H1 (cell line): ENCODE measurements around the gene TCIRG1. TPM values are rescaled to one million over a fixed set of nuclear protein-coding genes. Genes with fewer than 3 reads are reported as not detected.

Source experiments
- BACH1 ChIP-seq: IDR thresholded peaks from 2 replicates; pipeline ENCODE4 v1.6.1; 2012; ENCODE audit warnings: low read length, improper control_type of control experiment
- CHD2 ChIP-seq: IDR thresholded peaks from 2 replicates; pipeline ENCODE4 v1.6.1; 2012; ENCODE audit warnings: low read length, improper control_type of control experiment
- EGR1 ChIP-seq: IDR thresholded peaks from 2 replicates; pipeline ENCODE4 v1.6.1; 2011; ENCODE audit warnings: low read depth, low read length, borderline replicate concordance
- FOSL1 ChIP-seq: IDR thresholded peaks from 2 replicates; pipeline ENCODE4 v1.6.1; 2011; ENCODE audit warnings: mild to moderate bottlenecking, low read depth, low read length, moderate library complexity; ENCODE audit not compliant: insufficient read depth
- HDAC2 ChIP-seq, 2 experiments: fragments of 300-600 bp in 1 of 2; sonication (generic) in 1 of 2; IDR thresholded peaks; 2 replicates each; pipeline ENCODE4 v1.6.1; 2011 to 2012; ENCODE audit warnings: low read depth in 2 of 2, low read length in 2 of 2, mild to moderate bottlenecking in 2 of 2, moderate library complexity in 2 of 2, borderline replicate concordance in 1 of 2, inconsistent platforms in 1 of 2
- KDM4A ChIP-seq: IDR thresholded peaks from one replicate; pipeline ENCODE4 v1.7.1; 2012; ENCODE audit warnings: low read depth, mild to moderate bottlenecking, moderate library complexity, low read length, inconsistent platforms; ENCODE audit not compliant: severe bottlenecking
- NANOG ChIP-seq: IDR thresholded peaks from 2 replicates; pipeline ENCODE4 v1.6.1; 2011; ENCODE audit warnings: low read length, low read depth, mild to moderate bottlenecking, inconsistent platforms; ENCODE audit not compliant: insufficient read depth, poor library complexity, severe bottlenecking
- PHF8 ChIP-seq: fragments of 200-600 bp; sonication (generic); conservative IDR thresholded peaks from 2 replicates; pipeline ENCODE4 v1.7.1; 2012; ENCODE audit warnings: low read depth, mild to moderate bottlenecking, inconsistent platforms, low read length, moderate library complexity
- POLR2A ChIP-seq, 2 experiments: IDR thresholded peaks; 1 replicate in 1 of 2; 2 replicates in 1 of 2; pipeline ENCODE4 v1.6.1; 2011; ENCODE audit warnings: low read depth in 2 of 2, low read length in 2 of 2, mild to moderate bottlenecking in 2 of 2; ENCODE audit errors: control extremely low read depth in 1 of 2
- POU5F1 ChIP-seq: IDR thresholded peaks from 2 replicates; pipeline ENCODE4 v1.6.1; 2011; ENCODE audit warnings: low read depth, mild to moderate bottlenecking, low read length, moderate library complexity
- RXRA ChIP-seq: IDR thresholded peaks from 2 replicates; pipeline ENCODE4 v1.6.1; 2011; ENCODE audit warnings: low read depth, mild to moderate bottlenecking, low read length, moderate library complexity; ENCODE audit not compliant: insufficient read depth
- SIRT6 ChIP-seq: IDR thresholded peaks from one replicate; pipeline ENCODE4 v1.7.1; 2012; ENCODE audit warnings: low read length, inconsistent platforms
- SIX5 ChIP-seq: IDR thresholded peaks from 2 replicates; pipeline ENCODE4 v1.6.1; 2011; ENCODE audit warnings: mild to moderate bottlenecking, low read depth, low read length
- SP4 ChIP-seq: IDR thresholded peaks from 2 replicates; pipeline ENCODE4 v1.6.1; 2012; ENCODE audit warnings: low read length, inconsistent platforms
- TAF1 ChIP-seq: IDR thresholded peaks from 2 replicates; pipeline ENCODE4 v1.6.1; 2011; ENCODE audit warnings: mild to moderate bottlenecking, low read depth, low read length
- TAF7 ChIP-seq: optimal IDR thresholded peaks from 2 replicates; pipeline ENCODE3; 2011; ENCODE audit warnings: low read depth, mild to moderate bottlenecking, inconsistent platforms, low read length, moderate library complexity, borderline replicate concordance
- polyA plus RNA-seq, 7 experiments: library from polyadenylated mRNA; depleted of rRNA in 3 of 7; stranded (reverse) in 5 of 7; unstranded in 2 of 7; fragments of >200 nt in 5 of 7; fragments of 200-250 nt in 2 of 7; gene quantifications; 1 replicate in 5 of 7; 2 replicates in 1 of 7; 4 replicates in 1 of 7; pipeline versions ENCODE4 v1.2.1 to v1.2.3, GENCODE V29; 2011 to 2013; ENCODE audit warnings: missing spikeins in 2 of 7, mixed read lengths in 2 of 7
- total RNA-seq: library from RNA; stranded (reverse); fragmentation: NEBNext Ultra II Directional; extraction: Animal tissue kit (Norgen Biotek cat#: 25700); gene quantifications from 2 replicates; pipeline ENCODE4 v1.2.1, GENCODE V29; 2021
- TF ChIP-seq, protein P1 (sequence below): IDR thresholded peaks from 2 replicates; pipeline ENCODE4 v1.6.1; 2012; ENCODE audit warnings: inconsistent platforms
- TF ChIP-seq, protein P2 (sequence below), 3 experiments: IDR thresholded peaks; 1 replicate in 2 of 3; 2 replicates in 1 of 3; pipeline versions ENCODE4 v1.5.1 to v1.6.1; 2011; ENCODE audit warnings: low read length in 3 of 3, mild to moderate bottlenecking in 3 of 3, inconsistent platforms in 2 of 3, low read depth in 1 of 3, moderate library complexity in 1 of 3; ENCODE audit not compliant: insufficient read depth in 1 of 3; ENCODE audit errors: control extremely low read depth in 1 of 3
- TF ChIP-seq, protein P3 (sequence below): IDR thresholded peaks from 2 replicates; pipeline ENCODE4 v1.6.1; 2012; ENCODE audit warnings: low read length, inconsistent platforms

Gene TCIRG1
- total and polyA plus RNA-seq, 2 of the 8 experiments (the other 6 are each of a cell fraction or from before 2014, with no cell fraction given), result 25.3 to 39.6 TPM

DNA sequence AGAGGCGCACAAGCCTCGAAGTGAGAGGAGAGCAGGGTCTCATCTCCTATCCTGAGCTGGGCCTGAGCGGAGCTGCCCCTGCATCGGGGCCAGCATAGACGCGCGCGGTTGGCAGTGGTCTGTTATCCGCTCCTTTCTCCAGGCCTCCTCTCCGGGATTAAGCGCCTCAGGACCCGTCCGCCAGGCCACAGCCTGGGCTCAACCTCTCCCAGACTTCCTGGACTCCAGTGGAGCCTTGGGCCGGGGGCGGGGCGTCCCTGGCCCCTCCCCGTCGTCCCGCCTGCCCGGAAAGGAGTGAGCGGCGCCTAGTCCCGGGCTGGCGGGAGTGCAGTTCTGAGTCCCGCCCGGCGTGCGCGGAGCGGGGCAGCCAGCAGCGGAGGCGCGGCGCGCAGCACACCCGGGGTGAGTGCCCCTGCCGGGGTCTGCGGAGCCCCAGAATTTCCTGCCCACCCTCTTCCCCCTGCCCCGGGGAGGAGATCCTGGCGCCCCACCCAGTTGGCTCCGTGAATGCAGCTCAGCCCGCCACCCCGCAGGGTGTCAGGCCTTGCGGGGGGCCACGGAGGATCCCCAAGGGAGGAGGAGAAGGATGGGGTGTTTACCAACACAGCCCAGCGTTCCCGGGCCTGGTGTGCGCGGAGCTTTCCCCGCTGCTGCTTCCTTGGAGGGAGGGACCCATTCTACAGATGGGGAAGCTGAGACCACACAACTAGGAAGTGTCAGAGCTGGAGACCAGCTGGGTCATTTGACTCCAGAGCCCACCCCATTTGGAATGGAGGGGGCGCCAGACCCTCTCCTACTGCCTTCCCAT, at the start of gene TCIRG1 (continued):
- TF ChIP-seq TAF7 (peak; percentile 58), EGR1 (no peak), FOSL1 (no peak), SIRT6 (no peak), POU5F1 (no peak), SIX5 (no peak), BACH1 (no peak), RXRA (no peak), NANOG (no peak), POLR2A (IDR thresholded peaks at IDR 0.05; ENCODE audit: control extremely low read depth in 1 of 2, low read depth in 2 of 2, low read length in 2 of 2) (peak in 1 of 2 experiments; percentile 46; a peak in 2 of 3 replicates), PHF8 (peak; percentile 65; the same call in 1 of the 2 replicates), CHD2 (no peak), HDAC2 (IDR thresholded peaks at IDR 0.05; ENCODE audit: borderline replicate concordance in 1 of 2, low read depth in 2 of 2, low read length in 2 of 2) (peak in 1 of 2 experiments; percentile 99; a peak in 2 of 4 replicates), KDM4A (peak; percentile 60), SP4 (no peak), TAF1 (peak; percentile 58)
- TF ChIP-seq, protein P1, sequence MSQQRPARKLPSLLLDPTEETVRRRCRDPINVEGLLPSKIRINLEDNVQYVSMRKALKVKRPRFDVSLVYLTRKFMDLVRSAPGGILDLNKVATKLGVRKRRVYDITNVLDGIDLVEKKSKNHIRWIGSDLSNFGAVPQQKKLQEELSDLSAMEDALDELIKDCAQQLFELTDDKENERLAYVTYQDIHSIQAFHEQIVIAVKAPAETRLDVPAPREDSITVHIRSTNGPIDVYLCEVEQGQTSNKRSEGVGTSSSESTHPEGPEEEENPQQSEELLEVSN, result no peak
- TF ChIP-seq, protein P2, sequence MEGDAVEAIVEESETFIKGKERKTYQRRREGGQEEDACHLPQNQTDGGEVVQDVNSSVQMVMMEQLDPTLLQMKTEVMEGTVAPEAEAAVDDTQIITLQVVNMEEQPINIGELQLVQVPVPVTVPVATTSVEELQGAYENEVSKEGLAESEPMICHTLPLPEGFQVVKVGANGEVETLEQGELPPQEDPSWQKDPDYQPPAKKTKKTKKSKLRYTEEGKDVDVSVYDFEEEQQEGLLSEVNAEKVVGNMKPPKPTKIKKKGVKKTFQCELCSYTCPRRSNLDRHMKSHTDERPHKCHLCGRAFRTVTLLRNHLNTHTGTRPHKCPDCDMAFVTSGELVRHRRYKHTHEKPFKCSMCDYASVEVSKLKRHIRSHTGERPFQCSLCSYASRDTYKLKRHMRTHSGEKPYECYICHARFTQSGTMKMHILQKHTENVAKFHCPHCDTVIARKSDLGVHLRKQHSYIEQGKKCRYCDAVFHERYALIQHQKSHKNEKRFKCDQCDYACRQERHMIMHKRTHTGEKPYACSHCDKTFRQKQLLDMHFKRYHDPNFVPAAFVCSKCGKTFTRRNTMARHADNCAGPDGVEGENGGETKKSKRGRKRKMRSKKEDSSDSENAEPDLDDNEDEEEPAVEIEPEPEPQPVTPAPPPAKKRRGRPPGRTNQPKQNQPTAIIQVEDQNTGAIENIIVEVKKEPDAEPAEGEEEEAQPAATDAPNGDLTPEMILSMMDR (IDR thresholded peaks at IDR 0.05; ENCODE audit: control extremely low read depth in 1 of 3, insufficient read depth in 1 of 3, low read depth in 1 of 3, low read length in 3 of 3), result peak in 1 of 3 experiments; percentile 5; a peak in 1 of 4 replicates
- TF ChIP-seq, protein P3, sequence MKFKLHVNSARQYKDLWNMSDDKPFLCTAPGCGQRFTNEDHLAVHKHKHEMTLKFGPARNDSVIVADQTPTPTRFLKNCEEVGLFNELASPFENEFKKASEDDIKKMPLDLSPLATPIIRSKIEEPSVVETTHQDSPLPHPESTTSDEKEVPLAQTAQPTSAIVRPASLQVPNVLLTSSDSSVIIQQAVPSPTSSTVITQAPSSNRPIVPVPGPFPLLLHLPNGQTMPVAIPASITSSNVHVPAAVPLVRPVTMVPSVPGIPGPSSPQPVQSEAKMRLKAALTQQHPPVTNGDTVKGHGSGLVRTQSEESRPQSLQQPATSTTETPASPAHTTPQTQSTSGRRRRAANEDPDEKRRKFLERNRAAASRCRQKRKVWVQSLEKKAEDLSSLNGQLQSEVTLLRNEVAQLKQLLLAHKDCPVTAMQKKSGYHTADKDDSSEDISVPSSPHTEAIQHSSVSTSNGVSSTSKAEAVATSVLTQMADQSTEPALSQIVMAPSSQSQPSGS, result no peak
